ENCODE results near the gene B9D1.

DNA sequence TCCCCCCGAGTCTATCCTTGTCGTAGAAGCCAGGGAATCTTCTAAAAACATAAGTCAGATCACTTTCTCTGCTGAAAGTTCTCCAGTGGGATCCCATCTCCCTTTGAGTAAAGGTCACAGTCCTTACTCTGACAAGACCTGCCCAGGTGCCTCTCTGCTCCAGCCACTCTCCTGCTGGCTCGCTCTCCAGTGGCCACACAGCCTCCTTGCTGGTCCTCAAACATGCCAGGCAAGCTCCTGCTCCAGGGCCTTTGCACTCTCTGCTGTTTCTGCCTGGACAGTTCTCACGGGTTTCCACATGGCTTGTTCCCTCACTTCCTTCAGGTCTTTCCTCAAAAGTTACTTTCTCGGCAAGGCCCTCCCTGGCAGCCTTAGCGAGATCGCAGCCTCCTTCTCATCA is 3.4 kb downstream of the B9D1 start:
- TF ChIP-seq, protein P1, sequence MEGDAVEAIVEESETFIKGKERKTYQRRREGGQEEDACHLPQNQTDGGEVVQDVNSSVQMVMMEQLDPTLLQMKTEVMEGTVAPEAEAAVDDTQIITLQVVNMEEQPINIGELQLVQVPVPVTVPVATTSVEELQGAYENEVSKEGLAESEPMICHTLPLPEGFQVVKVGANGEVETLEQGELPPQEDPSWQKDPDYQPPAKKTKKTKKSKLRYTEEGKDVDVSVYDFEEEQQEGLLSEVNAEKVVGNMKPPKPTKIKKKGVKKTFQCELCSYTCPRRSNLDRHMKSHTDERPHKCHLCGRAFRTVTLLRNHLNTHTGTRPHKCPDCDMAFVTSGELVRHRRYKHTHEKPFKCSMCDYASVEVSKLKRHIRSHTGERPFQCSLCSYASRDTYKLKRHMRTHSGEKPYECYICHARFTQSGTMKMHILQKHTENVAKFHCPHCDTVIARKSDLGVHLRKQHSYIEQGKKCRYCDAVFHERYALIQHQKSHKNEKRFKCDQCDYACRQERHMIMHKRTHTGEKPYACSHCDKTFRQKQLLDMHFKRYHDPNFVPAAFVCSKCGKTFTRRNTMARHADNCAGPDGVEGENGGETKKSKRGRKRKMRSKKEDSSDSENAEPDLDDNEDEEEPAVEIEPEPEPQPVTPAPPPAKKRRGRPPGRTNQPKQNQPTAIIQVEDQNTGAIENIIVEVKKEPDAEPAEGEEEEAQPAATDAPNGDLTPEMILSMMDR (IDR thresholded peaks at IDR 0.05; ENCODE audit: poor library complexity), result no peak
- TF ChIP-seq EZH2 (IDR thresholded peaks at IDR 0.05; ENCODE audit: borderline replicate concordance) (no peak), EZH2phosphoT487 (IDR thresholded peaks at IDR 0.05; ENCODE audit: low read depth, severe bottlenecking, unreplicated experiment) (no peak)
